CD14-positive monocyte (primary cell): Measurements from ENCODE around the gene CNTN4. TPM values are rescaled to one million over a fixed set of nuclear protein-coding genes. Genes with fewer than 3 reads are reported as not detected.

Experiments used
- DNase-seq, 3 donors: peaks; one replicate each; pipeline ENCODE4 v3.0.0-alpha.2; 2011 to 2022
- H2AFZ ChIP-seq: 2 replicates; pipeline ENCODE4 v1.6.0; 2012; ENCODE audit warnings: mild to moderate bottlenecking, low read depth, low read length, inconsistent platforms; ENCODE audit not compliant: insufficient read depth, poor library complexity, severe bottlenecking
- H3K27ac ChIP-seq, 2 donors: 1 replicate in 1 of 2; 2 replicates in 1 of 2; pipeline ENCODE4 v1.5.1; 2012 to 2013; ENCODE audit warnings: low read length in 2 of 2, control low read depth in 1 of 2, inconsistent platforms in 1 of 2, low read depth in 1 of 2, mild to moderate bottlenecking in 1 of 2
- H3K27me3 ChIP-seq, 2 donors: one replicate each; pipeline versions ENCODE4 v1.6.0 to v1.6.1; 2011 to 2013; ENCODE audit warnings: low read length in 2 of 2; ENCODE audit not compliant: control insufficient read depth in 2 of 2, insufficient read depth in 2 of 2
- H3K36me3 ChIP-seq, 2 donors: replicated peaks in 1 of 2; 1 replicate in 1 of 2; 2 replicates in 1 of 2; pipeline versions ENCODE4 v1.5.1 to v1.6.1; 2012 to 2013; ENCODE audit warnings: low read length in 2 of 2, control low read depth in 1 of 2, inconsistent platforms in 1 of 2, mild to moderate bottlenecking in 1 of 2; ENCODE audit not compliant: insufficient read depth in 2 of 2, control insufficient read depth in 1 of 2
- H3K4me1 ChIP-seq, 2 donors: 1 replicate in 1 of 2; 2 replicates in 1 of 2; pipeline versions ENCODE4 v1.5.1 to v1.6.1; 2012 to 2013; ENCODE audit warnings: low read length in 2 of 2, control low read depth in 1 of 2, inconsistent platforms in 1 of 2, mild to moderate bottlenecking in 1 of 2, moderate library complexity in 1 of 2; ENCODE audit not compliant: insufficient read depth in 2 of 2, control insufficient read depth in 1 of 2
- H3K4me2 ChIP-seq: replicated peaks from 2 replicates; pipeline ENCODE3; 2012; ENCODE audit warnings: low read length, moderate library complexity, mild to moderate bottlenecking; ENCODE audit not compliant: poor library complexity, severe bottlenecking; ENCODE audit errors: extremely low read depth
- H3K4me3 ChIP-seq, 3 experiments: fragments of 200-600 bp in 1 of 3; sonication (generic) in 1 of 3; replicated peaks in 1 of 3; 1 replicate in 2 of 3; 2 replicates in 1 of 3; pipeline ENCODE4 v1.5.1; 2011 to 2013; ENCODE audit warnings: low read length in 3 of 3, mild to moderate bottlenecking in 3 of 3, control low read depth in 2 of 3, low read depth in 2 of 3, inconsistent platforms in 1 of 3, moderate library complexity in 1 of 3
- H3K79me2 ChIP-seq: 2 replicates; pipeline ENCODE4 v1.6.0; 2012; ENCODE audit warnings: mild to moderate bottlenecking, control low read depth, inconsistent platforms, low read length, moderate library complexity; ENCODE audit not compliant: insufficient read depth
- H3K9ac ChIP-seq: 2 replicates; pipeline ENCODE4 v1.6.0; 2017; ENCODE audit warnings: low read length, mild to moderate bottlenecking; ENCODE audit not compliant: insufficient read depth, poor library complexity, severe bottlenecking
- H3K9me3 ChIP-seq, 2 donors: replicated peaks in 1 of 2; 1 replicate in 1 of 2; 2 replicates in 1 of 2; pipeline versions ENCODE4 v1.5.1 to v1.6.1; 2012 to 2013; ENCODE audit warnings: low read length in 2 of 2, control low read depth in 1 of 2; ENCODE audit not compliant: control insufficient read depth in 1 of 2, insufficient read depth in 1 of 2
- H4K20me1 ChIP-seq: 2 replicates; pipeline ENCODE4 v1.6.0; 2012; ENCODE audit warnings: mild to moderate bottlenecking, low read length, control low read depth, moderate library complexity; ENCODE audit not compliant: insufficient read depth
- H3K27ac Mint-ChIP-seq, 7 donors: one replicate each; pipeline ENCODE4 v1.8.0; 2020; ENCODE audit warnings: mild to moderate bottlenecking in 7 of 7, mixed read lengths in 7 of 7, moderate library complexity in 6 of 7, inconsistent platforms in 2 of 7
- H3K27me3 Mint-ChIP-seq, 3 donors: one replicate each; pipeline ENCODE4 v1.8.0; 2021 to 2022; ENCODE audit warnings: low read depth in 3 of 3, mild to moderate bottlenecking in 3 of 3, mixed read lengths in 3 of 3, moderate library complexity in 3 of 3, inconsistent platforms in 1 of 3
- H3K36me3 Mint-ChIP-seq, 2 donors: one replicate each; pipeline ENCODE4 v1.8.0; 2020; ENCODE audit warnings: mixed read lengths in 2 of 2, inconsistent platforms in 1 of 2, mild to moderate bottlenecking in 1 of 2
- H3K4me1 Mint-ChIP-seq: one replicate; pipeline ENCODE4 v1.8.0; 2020; ENCODE audit warnings: mild to moderate bottlenecking, mixed read lengths
- H3K4me3 Mint-ChIP-seq, 2 donors: one replicate each; pipeline ENCODE4 v1.8.0; 2020; ENCODE audit warnings: mild to moderate bottlenecking in 2 of 2, mixed read lengths in 2 of 2, moderate library complexity in 1 of 2
- H3K9me3 Mint-ChIP-seq, 7 donors: one replicate each; pipeline ENCODE4 v1.8.0; 2020 to 2022; ENCODE audit warnings: mixed read lengths in 7 of 7, mild to moderate bottlenecking in 6 of 7, moderate library complexity in 6 of 7, inconsistent platforms in 2 of 7
- CTCF ChIP-seq: fragments of 200-600 bp; IDR thresholded peaks from one replicate; pipeline ENCODE4 v1.8.0; 2022; ENCODE audit warnings: antibody characterized with exemption, mild to moderate bottlenecking
- WGBS: methylation state at CpG from one replicate; pipeline ENCODE4 v1.1.5; 2013; ENCODE audit warnings: missing lambda C conversion rate; ENCODE audit not compliant: insufficient coverage; 5-methylcytosine and 5-hydroxymethylcytosine counted together
- intact Hi-C, 2 donors: fragments of 100-400 bp; cut with micrococcal nuclease; formaldehyde crosslinking; loops; one replicate each; pipeline versions ENCODE4 v1.15.0 to v1.15.1; 2023
- polyA plus RNA-seq, 3 donors: library from polyadenylated mRNA; depleted of rRNA in 1 of 3; unstranded in 2 of 3; stranded (reverse) in 1 of 3; fragments of 300-500 nt in 2 of 3; fragments of >200 nt in 1 of 3; fragmentation: Illumina TruSeq in 2 of 3; gene quantifications; 1 replicate in 2 of 3; 2 replicates in 1 of 3; pipeline ENCODE4 v1.2.3, GENCODE V29; 2012 to 2021

CNTN4 gene
- polyA plus RNA-seq, 3 donors, result not detected

GRCh38 chr3:2137651-2138050 is 39.0 kb downstream of the CNTN4 start:
- no peak overlapping the region for H3K27ac ChIP-seq
- no peak for TF ChIP-seq CTCF
- DNase-seq, result no peak
- H3K9me3 ChIP-seq, result peaks cover 8 to 10% of the 10 kb centered on the region in 2 donors
- H3K4me2 ChIP-seq, result no peak overlapping the region
- Mint-ChIP-seq H3K36me3 (no peaks in the 10 kb centered on the region), H3K4me1 (no peaks in the 10 kb centered on the region), H3K4me3 (no peak overlapping the region), H3K9me3 (peaks cover 2 to 19% (median 3%) of the 10 kb centered on the region in 7 donors), H3K27me3 (peaks cover 0 to 1% (median 0%) of the 10 kb centered on the region in 3 donors), H3K27ac (no peak overlapping the region)
- H2AFZ ChIP-seq, result no peak overlapping the region
- no peaks in the 10 kb centered on the region for H3K79me2 ChIP-seq
- no peak overlapping the region for H3K9ac ChIP-seq
- H3K27me3 ChIP-seq, result no peaks in the 10 kb centered on the region
- H3K4me1 ChIP-seq, result no peaks in the 10 kb centered on the region
- intact Hi-C loops, result no loop called here
- no peak overlapping the region for H3K4me3 ChIP-seq
- H3K36me3 ChIP-seq, result no peaks in the 10 kb centered on the region
- no peaks in the 10 kb centered on the region for H4K20me1 ChIP-seq
- WGBS, result 82% methylated on average over 1 of the region's 5 CpGs

GRCh38 chr3:2141482-2141881 is 42.8 kb downstream of the CNTN4 start:
- peaks cover 8 to 10% of the 10 kb centered on the region in 2 donors for H3K9me3 ChIP-seq
- H3K4me2 ChIP-seq, result no peak overlapping the region
- no peak for DNase-seq
- H3K36me3 Mint-ChIP-seq, result no peaks in the 10 kb centered on the region
- H4K20me1 ChIP-seq, result no peaks in the 10 kb centered on the region
- H3K36me3 ChIP-seq, result no peaks in the 10 kb centered on the region
- H3K4me1 Mint-ChIP-seq, result no peaks in the 10 kb centered on the region
- H3K4me3 Mint-ChIP-seq, result no peak overlapping the region
- H3K9me3 Mint-ChIP-seq, result peaks cover 2 to 20% (median 3%) of the 10 kb centered on the region in 7 donors
- no peak overlapping the region for H2AFZ ChIP-seq
- H3K27me3 Mint-ChIP-seq, result peaks cover 0 to 1% (median 0%) of the 10 kb centered on the region in 3 donors
- no peak overlapping the region for H3K9ac ChIP-seq
- H3K79me2 ChIP-seq, result no peaks in the 10 kb centered on the region
- H3K27me3 ChIP-seq, result no peaks in the 10 kb centered on the region
- H3K27ac Mint-ChIP-seq, result no peak overlapping the region
- H3K4me3 ChIP-seq, result no peak overlapping the region
- intact Hi-C loops, result no loop called here
- TF ChIP-seq CTCF, result no peak
- H3K4me1 ChIP-seq, result no peaks in the 10 kb centered on the region
- no peak overlapping the region for H3K27ac ChIP-seq
- no CpG with 5 or more reads among the region's 1 CpG for WGBS
